Calu3 (cell line): Measurements from ENCODE around the gene C10orf90. TPM values are rescaled to one million over a fixed set of nuclear protein-coding genes. Genes with fewer than 3 reads are reported as not detected.

ENCODE experiments used
- BruUV-seq: library from RNA; stranded (reverse); fragments of 400-500 nt; replicated peaks from 2 replicates; lab custom pipeline; 2021; lab: Mats Ljungman, UMichigan
- CTCF ChIA-PET: fragments of 300-600 bp; sonication (Branson Sonifier 250); formaldehyde crosslinking; loops from one replicate; lab custom pipeline; 2022; ENCODE audit warnings: antibody characterized with exemption; lab: Charles Lee
- DNase-seq: peaks from one replicate; pipeline ENCODE4 v3.0.0; 2022
- H3K27ac Mint-ChIP-seq: one replicate; pipeline ENCODE4 v1.8.0; 2022; ENCODE audit warnings: mixed read lengths; ENCODE audit not compliant: unreplicated experiment
- H3K27me3 Mint-ChIP-seq: one replicate; pipeline ENCODE4 v1.8.0; 2022; ENCODE audit warnings: mixed read lengths; ENCODE audit not compliant: unreplicated experiment
- H3K36me3 Mint-ChIP-seq: one replicate; pipeline ENCODE4 v1.8.0; 2022; ENCODE audit warnings: mild to moderate bottlenecking, moderate library complexity, mixed read lengths; ENCODE audit not compliant: insufficient read depth, unreplicated experiment
- H3K4me1 Mint-ChIP-seq: one replicate; pipeline ENCODE4 v1.8.0; 2022; ENCODE audit warnings: mild to moderate bottlenecking, low read depth, mixed read lengths; ENCODE audit not compliant: unreplicated experiment
- H3K4me3 Mint-ChIP-seq: one replicate; pipeline ENCODE4 v1.8.0; 2022; ENCODE audit warnings: mild to moderate bottlenecking, low read depth, moderate library complexity, mixed read lengths; ENCODE audit not compliant: unreplicated experiment
- H3K9me3 Mint-ChIP-seq: one replicate; pipeline ENCODE4 v1.8.0; 2022; ENCODE audit warnings: low read depth, mixed read lengths; ENCODE audit not compliant: unreplicated experiment
- CTCF ChIP-seq: fragments of 200-600 bp; IDR thresholded peaks from one replicate; pipeline ENCODE4 v1.8.0; 2022; ENCODE audit warnings: antibody characterized with exemption; ENCODE audit not compliant: unreplicated experiment
- intact Hi-C: fragments of 100-400 bp; cut with micrococcal nuclease; formaldehyde crosslinking; loops from one replicate; pipeline ENCODE4 v1.10.0; 2022; ENCODE audit not compliant: unreplicated experiment
- total RNA-seq: library from RNA; stranded (reverse); gene quantifications from 2 replicates; pipeline ENCODE4 v1.2.3, GENCODE V29; 2022

The C10orf90 gene
- total RNA-seq, 1 experiment from 2014 or later, result not detected

- no peak for TF ChIP-seq CTCF
- no peak overlapping the region for H3K4me3 Mint-ChIP-seq
- DNase-seq, result no peak
- intact Hi-C loops, result no loop called here
- H3K9me3 Mint-ChIP-seq, result peaks cover 4% of the 10 kb centered on the region
- H3K4me1 Mint-ChIP-seq, result no peaks in the 10 kb centered on the region
- BruUV-seq, result no TSS peak
- no peaks in the 10 kb centered on the region for H3K36me3 Mint-ChIP-seq
- CTCF ChIA-PET, result no interaction called here
- H3K27ac Mint-ChIP-seq, result no peak overlapping the region
- peaks cover 37% of the 10 kb centered on the region for H3K27me3 Mint-ChIP-seq
Measured at GRCh38 chr10:126593968-126594701, 76.4 kb downstream of the C10orf90 start.

DNA sequence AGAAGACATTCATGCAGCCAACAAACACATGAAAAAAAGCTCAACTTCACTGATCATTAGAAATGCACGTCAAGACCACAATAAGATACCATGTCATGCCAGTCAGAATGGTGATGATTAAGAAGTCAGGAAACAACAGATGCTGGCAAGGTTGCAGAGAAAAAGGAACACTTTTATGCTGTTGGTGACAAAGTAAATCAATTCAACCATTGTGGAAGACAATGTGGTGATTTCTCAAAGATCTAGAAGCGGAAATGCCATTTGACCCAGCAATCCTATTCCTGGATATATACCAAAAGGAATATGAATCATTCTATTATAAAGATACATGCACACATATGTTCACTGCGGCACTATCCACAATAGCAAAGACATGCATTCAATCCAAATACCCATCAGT lies 77.6 kb downstream of the C10orf90 start:
- H3K27me3 Mint-ChIP-seq, result peaks cover 36% of the 10 kb centered on the region
- peaks cover 4% of the 10 kb centered on the region for H3K9me3 Mint-ChIP-seq
- H3K4me3 Mint-ChIP-seq, result no peak overlapping the region
- intact Hi-C loops, result no loop called here
- H3K4me1 Mint-ChIP-seq, result no peaks in the 10 kb centered on the region
- BruUV-seq, result no TSS peak
- H3K36me3 Mint-ChIP-seq, result no peaks in the 10 kb centered on the region
- CTCF ChIA-PET, result no interaction called here
- H3K27ac Mint-ChIP-seq, result no peak overlapping the region
- no peak for DNase-seq
- no peak for TF ChIP-seq CTCF

- no peak overlapping the region for H3K4me3 Mint-ChIP-seq
- H3K36me3 Mint-ChIP-seq, result no peaks in the 10 kb centered on the region
- no peaks in the 10 kb centered on the region for H3K4me1 Mint-ChIP-seq
- CTCF ChIA-PET, result no interaction called here
- H3K9me3 Mint-ChIP-seq, result peaks cover 2% of the 10 kb centered on the region
- peaks cover 28% of the 10 kb centered on the region for H3K27me3 Mint-ChIP-seq
- no peak overlapping the region for H3K27ac Mint-ChIP-seq
- intact Hi-C loops, result no loop called here
- no peak for TF ChIP-seq CTCF
- BruUV-seq, result no TSS peak
- no peak for DNase-seq
Measured at GRCh38 chr10:126588024-126588423, 82.5 kb downstream of the C10orf90 start.

- TF ChIP-seq CTCF, result no peak
- H3K27ac Mint-ChIP-seq, result no peak overlapping the region
- H3K4me1 Mint-ChIP-seq, result no peaks in the 10 kb centered on the region
- CTCF ChIA-PET, result no interaction called here
- intact Hi-C loops, result no loop called here
- no TSS peak for BruUV-seq
- peaks cover 34% of the 10 kb centered on the region for H3K27me3 Mint-ChIP-seq
- no peak overlapping the region for H3K4me3 Mint-ChIP-seq
- DNase-seq, result no peak
- no peaks in the 10 kb centered on the region for H3K36me3 Mint-ChIP-seq
- H3K9me3 Mint-ChIP-seq, result peaks cover 2% of the 10 kb centered on the region
Measured at GRCh38 chr10:126586878-126587277, 83.6 kb downstream of the C10orf90 start.
